HPDE6-E6E7 (cell line): ENCODE results near the gene RFX4.
"Not testable (repeated sequence)": the region's sequence is repeated elsewhere in the genome, so short reads cannot be mapped to it uniquely, and the experiment has no call there.

Experiments
- DNase-seq: peaks from one replicate; pipeline ENCODE4 v3.0.0; 2011; ENCODE audit warnings: missing footprints; ENCODE audit errors: extremely low spot score

Gene RFX4

GRCh38 chr12:106590601-106591000, 7.8 kb downstream of the RFX4 start:
- DNase-seq = no peak

DNA sequence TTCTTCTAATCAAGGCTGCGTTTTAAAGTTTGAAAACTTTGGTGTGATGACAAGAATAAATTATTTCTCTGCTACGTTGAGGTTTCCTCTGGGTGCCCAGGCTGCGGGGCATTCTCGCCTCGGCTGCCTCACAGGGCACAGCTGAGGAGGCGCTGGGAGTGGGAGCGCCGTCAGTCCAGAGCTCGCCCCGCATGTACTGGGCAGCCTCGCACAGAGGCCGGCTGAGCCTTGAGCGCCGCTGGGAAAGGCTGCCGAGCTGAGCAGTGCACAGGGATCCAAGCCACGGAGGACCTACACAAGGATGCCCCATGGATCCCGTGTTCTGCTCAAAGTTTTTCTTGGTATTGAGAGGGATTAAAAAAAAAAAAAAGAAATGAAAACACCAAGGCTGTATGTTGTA, 11.6 kb downstream of the RFX4 start:
- no peak for DNase-seq

- no peak for DNase-seq
These were observed 12.5 kb downstream of the RFX4 start for GRCh38 chr12:106595268-106595667.

GRCh38 chr12:106598003-106598402, 15.2 kb downstream of the RFX4 start:
- no peak for DNase-seq

DNA sequence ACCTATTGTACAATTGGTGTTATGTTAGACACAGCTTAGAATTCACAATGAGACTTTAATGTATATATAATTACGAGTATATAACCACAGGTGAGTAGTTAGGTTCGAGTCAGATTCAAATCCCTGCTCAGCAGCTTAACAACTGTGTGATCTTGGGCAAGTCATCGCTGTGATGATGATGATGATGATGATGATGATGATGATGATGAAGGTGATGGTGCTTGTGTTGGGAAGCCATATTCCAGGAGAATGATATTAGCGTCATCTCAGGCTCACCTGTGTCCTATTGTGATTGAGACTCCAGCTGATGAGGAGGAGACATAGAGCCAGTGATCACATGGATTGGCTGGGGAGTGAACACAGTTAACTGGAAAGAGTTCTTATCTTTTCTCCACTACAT, 16.5 kb downstream of the RFX4 start:
- no peak for DNase-seq

GRCh38 chr12:106600503-106600902, 17.7 kb downstream of the RFX4 start:
- no peak for DNase-seq

GRCh38 chr12:106601031-106601430, 18.2 kb downstream of the RFX4 start:
- DNase-seq = no peak

DNA sequence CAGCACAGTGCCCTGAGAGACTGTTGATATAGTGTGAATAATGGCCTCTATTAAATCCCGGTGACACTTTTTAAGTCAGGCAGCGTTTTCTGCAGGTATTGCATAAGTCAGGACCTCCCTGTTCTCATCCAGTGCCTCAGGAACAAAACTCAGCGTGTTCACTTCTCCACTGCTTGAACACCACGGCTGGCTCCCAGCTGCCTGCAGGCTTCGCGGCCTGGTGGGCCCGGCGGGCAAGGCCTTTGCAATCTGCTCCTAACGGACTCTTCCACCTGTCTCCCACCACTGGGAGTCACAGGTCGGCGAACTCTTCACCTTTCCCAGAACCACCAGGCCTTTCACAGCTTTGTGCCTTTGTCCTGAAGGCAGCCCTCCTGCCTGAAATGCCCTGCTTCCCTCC, 18.7 kb downstream of the RFX4 start:
- no peak for DNase-seq

DNA sequence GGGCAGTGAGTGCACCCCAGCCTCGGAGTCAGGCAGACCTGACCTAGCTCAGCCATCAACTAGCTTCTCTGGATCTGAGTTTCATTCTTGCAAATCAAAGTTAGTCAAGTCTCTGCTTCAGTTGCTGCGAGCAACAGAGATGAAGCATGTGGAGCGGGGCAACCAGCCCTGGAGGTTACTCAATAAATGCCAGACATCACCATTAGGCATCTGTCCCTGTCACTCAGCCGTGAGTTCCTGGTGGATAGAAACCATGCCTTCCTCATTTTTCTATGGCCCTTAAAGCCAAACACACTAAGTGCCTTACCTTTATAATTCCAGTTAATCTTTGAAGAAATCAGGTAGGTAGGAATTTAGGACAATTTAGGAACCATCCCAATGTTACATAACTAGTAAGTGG, 19.3 kb downstream of the RFX4 start:
- no peak for DNase-seq

DNA sequence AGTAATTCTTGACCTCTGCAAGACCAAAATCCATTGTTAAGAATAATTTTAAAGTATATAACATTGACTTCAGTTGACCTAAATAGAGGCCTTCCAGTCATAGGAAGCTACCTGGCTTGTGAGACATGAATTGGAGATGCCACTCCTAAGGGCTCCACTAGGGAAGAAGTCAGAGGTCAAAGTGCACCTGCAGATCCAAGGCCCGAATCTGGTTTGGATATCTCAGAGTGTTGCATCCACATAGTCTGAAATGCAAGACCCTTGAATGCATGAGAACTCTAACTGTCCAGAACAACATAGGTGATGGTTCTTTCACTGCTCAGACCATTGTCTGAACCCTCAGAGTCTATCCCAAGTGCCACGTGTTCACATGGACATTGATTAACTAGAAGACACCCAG, 22.4 kb downstream of the RFX4 start:
- DNase-seq = no peak

DNA sequence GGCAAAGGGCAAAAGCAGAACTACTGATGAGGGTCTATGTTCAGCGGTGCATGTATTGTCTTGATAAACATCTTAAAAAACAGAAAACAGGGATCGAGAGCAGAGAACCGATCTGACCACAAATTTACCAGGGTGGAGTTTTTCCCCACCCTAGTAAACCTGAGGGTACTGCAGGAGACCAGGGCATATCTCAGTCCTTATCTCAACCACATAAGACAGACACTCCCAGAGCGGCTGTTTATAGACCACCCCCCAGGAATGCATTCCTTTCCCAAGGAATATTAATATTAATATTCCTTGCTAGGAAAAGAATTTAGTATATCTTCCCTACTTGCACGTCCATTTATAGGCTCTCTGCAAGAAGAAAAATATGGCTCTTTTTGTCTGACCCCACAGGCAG, 37.8 kb downstream of the RFX4 start:
- not testable (repeated sequence) for DNase-seq

- DNase-seq = no peak
These were observed 43.2 kb downstream of the RFX4 start for GRCh38 chr12:106625976-106626375.

DNA sequence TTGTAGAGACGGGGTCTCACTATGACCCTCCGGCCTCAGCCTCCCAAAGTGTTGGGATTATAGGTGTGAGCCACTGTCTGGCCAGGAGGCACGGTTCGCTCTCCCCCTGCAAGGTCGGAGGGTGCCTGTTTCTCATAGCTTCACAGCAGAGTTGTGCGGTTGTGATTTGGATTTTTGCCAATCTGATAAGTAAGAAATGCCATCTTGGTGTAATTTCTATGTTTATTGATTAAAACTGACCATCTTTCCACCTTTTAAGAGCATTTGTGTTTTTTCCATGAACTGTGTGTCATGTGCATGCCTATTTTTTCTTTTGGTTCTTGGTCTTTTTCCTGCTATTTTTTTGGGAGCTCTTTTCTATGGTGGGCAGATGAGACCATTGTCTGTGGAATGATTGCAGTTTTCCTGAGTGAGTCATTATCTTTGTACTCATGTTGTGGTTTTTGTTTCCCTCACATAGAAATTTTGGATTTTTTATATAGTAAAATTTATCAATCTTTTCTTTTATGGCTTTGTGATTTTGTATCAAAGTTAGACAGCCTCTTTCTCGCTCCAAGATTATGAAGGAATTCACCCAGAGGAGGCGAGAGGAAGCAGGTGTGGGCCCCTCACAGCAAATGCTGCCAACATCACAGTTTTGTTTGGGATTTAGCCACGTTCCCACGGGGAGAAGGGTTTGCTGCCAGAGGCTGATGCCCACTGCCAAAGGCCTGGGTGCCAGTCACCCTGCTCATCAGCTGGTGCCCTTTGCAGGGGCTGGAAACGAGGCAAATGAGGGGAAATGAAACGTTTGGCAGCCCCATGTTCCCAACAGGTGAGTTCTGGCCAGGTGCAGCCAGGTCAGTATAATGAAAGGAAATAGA, 47.2 kb downstream of the RFX4 start:
- no peak for DNase-seq

GRCh38 chr12:106631150-106631549, 48.3 kb downstream of the RFX4 start:
- DNase-seq = no peak

GRCh38 chr12:106631797-106632196, 49.0 kb downstream of the RFX4 start:
- no peak for DNase-seq

DNA sequence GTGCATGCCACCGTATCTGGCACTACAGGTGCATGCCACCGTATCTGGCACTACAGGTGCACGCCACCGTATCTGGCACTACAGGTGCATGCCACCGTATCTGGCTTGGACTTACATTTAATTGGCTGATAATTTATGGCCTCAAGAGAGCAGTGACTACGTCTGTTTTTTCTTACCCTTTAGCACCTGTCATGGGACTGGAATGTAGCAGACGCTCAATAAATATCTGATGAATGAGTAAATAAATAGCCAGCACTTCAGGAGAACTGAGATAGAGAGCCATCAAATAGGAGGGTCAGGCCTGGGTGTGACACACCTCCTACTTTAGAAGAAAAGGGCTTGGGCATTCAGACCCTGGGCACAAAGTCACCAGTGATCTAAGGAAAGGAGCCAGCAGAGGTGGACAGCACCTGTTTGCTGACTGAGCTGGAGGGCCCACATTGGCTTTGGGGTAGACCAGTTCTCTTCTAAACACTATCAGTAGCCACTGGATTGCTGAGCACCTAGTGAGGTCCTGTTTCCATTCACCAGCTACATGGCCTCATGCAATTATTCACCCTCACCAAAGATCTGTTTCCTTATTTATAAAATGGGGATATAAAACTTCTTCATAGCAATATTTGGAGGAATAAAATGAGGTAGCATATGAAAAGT, 50.1 kb downstream of the RFX4 start:
- no peak for DNase-seq

DNA sequence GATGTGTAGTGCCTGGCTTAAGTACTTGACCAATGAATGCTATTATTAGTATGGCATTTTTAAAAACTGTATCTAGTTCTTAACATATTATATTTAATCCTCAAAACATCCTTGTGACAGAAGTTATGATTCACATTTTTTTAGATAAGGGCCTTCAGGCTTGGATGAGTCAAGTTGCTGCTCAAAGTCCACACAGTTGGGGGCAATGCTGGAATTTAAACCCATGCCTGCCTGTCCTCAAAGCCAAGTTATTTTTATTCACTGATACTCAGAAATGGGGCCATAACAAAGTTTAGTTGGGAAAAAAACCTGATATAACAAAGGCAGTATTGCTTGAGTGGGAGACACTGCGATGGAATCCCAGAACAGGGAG, 50.6 kb downstream of the RFX4 start:
- DNase-seq = no peak

DNA sequence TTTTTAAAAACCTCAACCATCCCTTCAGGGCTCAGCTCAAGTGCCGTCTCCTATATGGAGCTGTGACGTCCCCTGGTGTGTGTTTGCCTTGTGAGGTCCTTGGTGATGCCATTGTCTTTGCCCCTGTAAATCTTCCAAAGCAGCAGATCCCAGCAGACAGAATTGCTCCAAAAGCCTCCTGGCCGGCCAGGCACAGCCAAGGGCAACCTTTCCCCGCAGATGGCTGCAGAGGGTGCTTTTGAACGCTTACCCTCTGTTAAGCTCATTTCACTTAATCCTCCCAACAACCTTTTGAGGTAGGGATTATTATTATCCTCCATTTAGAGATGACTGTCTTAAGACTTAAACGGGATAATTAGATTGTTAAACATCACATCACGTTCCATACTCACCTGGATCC, 51.4 kb downstream of the RFX4 start:
- DNase-seq = no peak

DNA sequence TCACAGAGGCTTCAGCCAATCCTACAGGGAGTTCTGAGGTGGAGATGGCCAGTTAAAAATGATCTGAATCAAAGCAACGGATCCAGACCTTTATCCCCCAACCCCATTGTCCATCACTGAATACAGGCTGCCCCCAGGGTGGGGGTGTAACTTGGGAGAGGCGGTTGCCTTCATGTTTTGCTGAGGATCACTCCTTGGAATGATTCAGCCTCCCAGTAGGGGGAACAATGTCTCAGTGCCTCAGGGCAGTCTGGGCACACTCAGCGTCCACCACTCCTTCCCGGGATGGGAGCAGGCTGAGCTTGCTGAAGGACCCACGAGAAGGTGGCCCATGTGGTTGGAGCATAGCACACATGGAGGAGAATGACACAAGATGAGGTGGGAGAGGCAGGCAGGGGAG, 60.2 kb downstream of the RFX4 start:
- DNase-seq = no peak

DNA sequence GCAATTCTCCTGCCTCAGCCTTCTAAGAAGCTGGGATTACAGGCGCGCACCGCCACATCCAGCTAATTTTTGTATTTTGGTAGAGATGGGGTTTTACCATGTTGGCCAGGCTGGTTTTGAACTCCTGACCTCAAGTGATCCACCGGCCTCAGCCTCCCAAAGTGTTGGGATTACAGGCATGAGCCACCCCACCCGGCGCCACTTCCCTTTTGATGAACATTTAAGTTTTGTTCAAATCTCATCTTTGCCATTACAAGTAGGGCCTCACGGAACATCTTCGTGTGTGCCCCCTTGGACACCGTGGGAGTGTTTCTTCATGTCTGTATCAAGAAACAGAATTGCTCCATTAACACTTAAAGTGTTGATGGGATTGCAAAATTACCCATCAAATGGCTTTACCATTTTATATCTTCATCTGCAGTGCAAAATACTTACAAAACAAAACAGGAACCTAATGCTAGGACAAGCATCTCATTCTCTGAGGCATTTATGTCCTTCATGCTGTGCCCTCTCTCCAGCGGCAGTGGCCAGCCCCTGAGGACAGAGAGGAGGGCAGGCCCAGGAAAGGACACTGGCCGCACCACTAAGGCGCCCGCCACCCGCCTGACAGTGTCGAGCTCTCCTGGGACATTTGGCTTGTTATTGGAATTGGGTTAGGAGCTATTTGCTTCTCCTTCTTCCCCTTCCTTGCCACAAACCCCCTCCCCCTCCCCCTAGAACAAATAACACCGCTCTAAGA, 61.7 kb downstream of the RFX4 start:
- no peak for DNase-seq

DNA sequence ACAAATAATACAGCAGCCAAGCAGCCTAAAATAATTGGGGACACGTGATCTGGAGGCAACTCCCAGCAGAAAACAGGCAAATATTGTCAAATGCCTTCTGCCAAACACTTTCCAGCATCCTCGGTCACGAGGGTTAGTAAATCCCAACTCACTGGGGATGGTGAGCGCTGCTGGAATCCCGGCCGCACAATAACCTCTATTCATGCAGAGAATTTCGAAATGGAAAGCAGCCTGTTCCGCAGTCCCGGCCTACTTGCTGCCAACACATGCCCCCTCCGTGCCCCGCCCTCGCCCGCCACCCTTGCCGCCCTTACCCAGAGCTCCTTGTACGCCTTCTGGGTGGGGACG, 62.2 kb downstream of the RFX4 start:
- DNase-seq = no peak

DNA sequence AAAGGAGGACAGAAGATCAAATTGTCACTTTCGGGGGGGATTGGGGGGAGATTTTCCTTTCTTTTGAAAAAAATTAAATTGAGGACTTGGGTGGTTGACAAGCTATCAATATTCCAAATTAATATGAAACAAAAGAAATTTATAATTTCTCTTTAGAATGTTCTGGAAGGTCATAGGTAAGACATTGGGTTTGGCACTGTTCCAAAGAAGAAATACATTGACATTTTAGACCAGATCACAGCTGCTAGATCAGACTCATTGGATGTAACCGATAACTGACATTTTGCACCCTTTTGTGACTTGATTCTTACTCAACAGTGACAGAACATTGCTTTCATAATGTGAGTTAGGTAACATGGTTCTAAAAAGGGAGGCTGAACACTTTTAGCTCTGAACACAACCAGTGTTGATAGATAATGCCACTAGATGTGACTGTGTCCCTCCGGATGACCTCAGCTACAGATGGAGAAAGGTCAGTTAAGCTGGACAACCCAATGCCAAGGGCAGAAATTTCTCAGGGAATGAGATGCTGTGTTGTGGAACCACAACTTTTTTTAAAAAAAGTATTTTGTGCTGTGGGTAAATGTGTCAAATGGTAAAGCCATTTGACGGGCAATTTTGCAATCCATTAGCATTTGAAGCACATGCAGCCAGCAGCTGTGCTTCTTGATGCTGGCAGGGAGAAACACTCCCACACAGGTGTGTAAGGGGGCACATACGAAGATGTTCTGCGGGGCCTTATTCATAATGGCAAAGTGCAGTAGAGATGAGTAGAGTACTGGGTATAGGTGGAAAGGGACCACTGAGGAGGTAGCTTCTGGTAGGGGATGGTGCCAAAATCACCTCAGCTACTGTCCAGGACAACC, 62.9 kb downstream of the RFX4 start:
- no peak for DNase-seq
